HepG2 (cell line): ENCODE results near the gene NEMF. TPM values are rescaled to one million over a fixed set of nuclear protein-coding genes. Genes with fewer than 3 reads are reported as not detected.

ENCODE experiments used
- FOXA3 ChIP-seq: IDR thresholded peaks from 2 replicates; pipeline ENCODE4 v1.6.1; 2016; ENCODE audit warnings: missing genetic modification reagents, missing compliant biosample characterization
- FOXO1 ChIP-seq: sonication (generic); formaldehyde crosslinking; IDR thresholded peaks from 2 replicates; pipeline ENCODE4 v1.4.0; 2020; ENCODE audit warnings: missing genetic modification reagents
- HDAC1 ChIP-seq: sonication (generic); formaldehyde crosslinking; IDR thresholded peaks from 2 replicates; pipeline ENCODE4 v1.5.1; 2020; ENCODE audit warnings: mild to moderate bottlenecking, missing genetic modification reagents
- HNRNPLL ChIP-seq: fragments of 200-400 bp; formaldehyde crosslinking; IDR thresholded peaks from 2 replicates; pipeline ENCODE4 v1.6.1; 2017; ENCODE audit warnings: mild to moderate bottlenecking, low read depth, low read length; ENCODE audit not compliant: poor library complexity, severe bottlenecking
- ISL2 ChIP-seq: sonication (generic); formaldehyde crosslinking; IDR thresholded peaks from 2 replicates; pipeline ENCODE4 v1.5.0; 2020; ENCODE audit warnings: missing genetic modification reagents
- JUNB ChIP-seq: sonication (generic); formaldehyde crosslinking; IDR thresholded peaks from 2 replicates; pipeline ENCODE4 v1.8.0; 2022; ENCODE audit warnings: missing genetic modification reagents, mild to moderate bottlenecking, borderline replicate concordance
- MAFG ChIP-seq: sonication (generic); formaldehyde crosslinking; IDR thresholded peaks from 2 replicates; pipeline ENCODE4 v1.5.1; 2020; ENCODE audit warnings: mild to moderate bottlenecking, missing genetic modification reagents
- MBD4 ChIP-seq: IDR thresholded peaks from 2 replicates; pipeline ENCODE4 v1.6.1; 2012; ENCODE audit warnings: low read length, inconsistent platforms, borderline replicate concordance
- MED1 ChIP-seq: sonication (generic); formaldehyde crosslinking; IDR thresholded peaks from 2 replicates; pipeline ENCODE4 v1.4.0; 2020; ENCODE audit warnings: missing genetic modification reagents
- MEIS2 ChIP-seq: sonication (generic); formaldehyde crosslinking; IDR thresholded peaks from 2 replicates; pipeline ENCODE4 v1.9.0; 2021; ENCODE audit warnings: mild to moderate bottlenecking, missing genetic modification reagents
- PHF21A ChIP-seq: sonication (generic); formaldehyde crosslinking; IDR thresholded peaks from 2 replicates; pipeline ENCODE4 v1.5.0; 2020; ENCODE audit warnings: mild to moderate bottlenecking, missing genetic modification reagents
- SMAD1 ChIP-seq: sonication (generic); formaldehyde crosslinking; IDR thresholded peaks from 2 replicates; pipeline ENCODE4 v1.4.0; 2020; ENCODE audit warnings: missing genetic modification reagents, low read depth, mild to moderate bottlenecking, borderline replicate concordance
- SRY ChIP-seq: sonication (generic); formaldehyde crosslinking; IDR thresholded peaks from 2 replicates; pipeline ENCODE4 v1.8.0; 2022; ENCODE audit warnings: mild to moderate bottlenecking, missing genetic modification reagents
- STAT5B ChIP-seq: sonication (generic); formaldehyde crosslinking; IDR thresholded peaks from 2 replicates; pipeline ENCODE4 v1.4.0; 2020; ENCODE audit warnings: missing genetic modification reagents
- TFE3 ChIP-seq: IDR thresholded peaks from 2 replicates; pipeline ENCODE4 v1.6.1; 2016
- TRIM24 ChIP-seq: sonication (generic); formaldehyde crosslinking; IDR thresholded peaks from 2 replicates; pipeline ENCODE4 v1.8.0; 2022; ENCODE audit warnings: mild to moderate bottlenecking, missing genetic modification reagents
- ZFP36L2 ChIP-seq: sonication (generic); formaldehyde crosslinking; IDR thresholded peaks from 2 replicates; pipeline ENCODE4 v1.4.0; 2020; ENCODE audit warnings: missing genetic modification reagents
- ZNF552 ChIP-seq: sonication (generic); formaldehyde crosslinking; IDR thresholded peaks from 2 replicates; pipeline ENCODE4 v1.9.0; 2022; ENCODE audit warnings: missing genetic modification reagents, mild to moderate bottlenecking, borderline replicate concordance
- ZNF740 ChIP-seq: sonication (generic); formaldehyde crosslinking; IDR thresholded peaks from 2 replicates; pipeline ENCODE4 v1.4.0; 2020; ENCODE audit warnings: missing genetic modification reagents
- ZNF790 ChIP-seq: sonication (generic); formaldehyde crosslinking; IDR thresholded peaks from 2 replicates; pipeline ENCODE4 v1.8.0; 2022; ENCODE audit warnings: missing genetic modification reagents, mild to moderate bottlenecking, borderline replicate concordance
- ZNF879 ChIP-seq: sonication (generic); formaldehyde crosslinking; IDR thresholded peaks from 2 replicates; pipeline ENCODE4 v1.8.1; 2023; ENCODE audit warnings: missing genetic modification reagents
- ZSCAN30 ChIP-seq: sonication (generic); formaldehyde crosslinking; IDR thresholded peaks from 2 replicates; pipeline ENCODE4 v1.5.0; 2020; ENCODE audit warnings: mild to moderate bottlenecking, missing genetic modification reagents
- ZXDC ChIP-seq: sonication (generic); formaldehyde crosslinking; IDR thresholded peaks from 2 replicates; pipeline ENCODE4 v1.5.0; 2020; ENCODE audit warnings: mild to moderate bottlenecking, missing genetic modification reagents
- polyA plus RNA-seq, 8 experiments: library from polyadenylated mRNA; depleted of rRNA in 3 of 8; stranded (reverse) in 7 of 8; unstranded in 1 of 8; fragments of >200 nt; fragmentation: Illumina TruSeq in 4 of 8; extraction: Trizol in 4 of 8; gene quantifications; 2 replicates each; pipeline versions ENCODE4 v1.2.1 to v1.2.3, GENCODE V29; 2011 to 2016; ENCODE audit warnings: low read depth in 4 of 8, missing spikeins in 1 of 8, mixed read lengths in 1 of 8; ENCODE audit not compliant: insufficient read depth in 1 of 8
- total RNA-seq, 5 experiments: library from RNA; depleted of rRNA; stranded (reverse); fragments of >200 nt; fragmentation: Illumina TruSeq; extraction: Trizol; gene quantifications; 2 replicates each; pipeline ENCODE4 v1.2.3, GENCODE V29; 2016; ENCODE audit warnings: low read depth in 1 of 5
- TF ChIP-seq, protein P1 (sequence below): sonication (generic); formaldehyde crosslinking; IDR thresholded peaks from 2 replicates; pipeline ENCODE4 v1.8.0; 2022; ENCODE audit warnings: mild to moderate bottlenecking, missing genetic modification reagents, borderline replicate concordance

NEMF gene
- total and polyA plus RNA-seq, 2 of the 13 experiments (the other 11 are each of a cell fraction or from before 2014, with no cell fraction given): 21.3 to 57.9 TPM

DNA sequence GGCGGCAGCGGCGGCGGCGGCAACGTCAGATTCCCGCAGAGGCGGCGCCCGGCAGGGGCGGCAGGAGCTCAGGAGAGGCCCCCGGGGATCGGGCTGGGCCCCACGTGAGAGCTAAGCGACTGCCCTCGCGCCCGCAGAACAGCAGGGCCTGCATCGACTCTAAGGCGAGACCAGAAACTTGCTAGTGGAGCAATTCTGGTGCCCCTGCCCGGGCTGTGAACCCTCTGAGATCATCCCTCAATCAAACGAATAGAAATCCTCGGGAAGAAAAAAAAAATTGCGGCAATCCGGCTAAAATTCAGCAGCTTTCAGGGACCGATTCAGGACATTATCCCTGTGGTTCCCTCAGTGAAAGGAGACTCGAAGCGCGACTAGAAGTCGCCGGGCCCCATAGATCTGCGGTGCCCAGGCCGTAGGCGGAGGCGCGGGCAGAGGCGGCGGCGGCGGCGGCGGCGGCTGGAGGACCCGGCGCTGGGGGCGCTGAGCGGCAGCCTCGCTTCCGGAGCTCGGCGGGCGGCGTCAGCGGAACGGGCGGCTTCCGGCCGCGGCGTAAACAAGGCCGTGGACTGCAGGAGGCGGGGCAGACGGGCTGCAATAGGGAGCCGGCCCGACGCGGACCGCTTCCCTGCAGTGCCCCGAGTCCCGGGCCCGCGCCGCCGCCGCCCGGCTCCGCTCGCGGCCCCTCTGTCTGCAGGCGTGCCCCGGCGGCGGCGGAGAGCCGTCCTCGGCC lies 84.9 kb downstream of the NEMF start, which contains the start of gene KLHDC2 (continued):
- TF ChIP-seq, protein P1, sequence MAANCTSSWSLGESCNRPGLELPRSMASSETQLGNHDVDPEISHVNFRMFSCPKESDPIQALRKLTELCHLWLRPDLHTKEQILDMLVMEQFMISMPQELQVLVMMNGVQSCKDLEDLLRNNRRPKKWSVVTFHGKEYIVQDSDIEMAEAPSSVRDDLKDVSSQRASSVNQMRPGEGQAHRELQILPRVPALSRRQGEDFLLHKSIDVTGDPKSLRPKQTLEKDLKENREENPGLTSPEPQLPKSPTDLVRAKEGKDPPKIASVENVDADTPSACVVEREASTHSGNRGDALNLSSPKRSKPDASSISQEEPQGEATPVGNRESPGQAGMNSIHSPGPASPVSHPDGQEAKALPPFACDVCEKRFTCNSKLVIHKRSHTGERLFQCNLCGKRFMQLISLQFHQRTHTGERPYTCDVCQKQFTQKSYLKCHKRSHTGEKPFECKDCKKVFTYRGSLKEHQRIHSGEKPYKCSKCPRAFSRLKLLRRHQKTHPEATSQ (CRISPR knock-in tag): no peak
- peak; percentile 97 for TF ChIP-seq FOXO1
- no peak for TF ChIP-seq ZNF552
- TF ChIP-seq FOXA3 (CRISPR knock-in tag): peak; percentile 73
- no peak; the same call in 1 of the 2 replicates for TF ChIP-seq ZNF879
- TF ChIP-seq ZXDC (CRISPR knock-in tag): no peak
- no peak for TF ChIP-seq HDAC1 (CRISPR knock-in tag)
- TF ChIP-seq TRIM24 (CRISPR knock-in tag): no peak
- TF ChIP-seq ZFP36L2 (CRISPR knock-in tag): no peak
- TF ChIP-seq MEIS2 (CRISPR knock-in tag): peak; percentile 67; the same call in 1 of the 2 replicates
- TF ChIP-seq JUNB (CRISPR knock-in tag): no peak
- no peak for TF ChIP-seq MBD4
- TF ChIP-seq STAT5B (CRISPR knock-in tag): no peak
- TF ChIP-seq SMAD1 (CRISPR knock-in tag): 0 out of 2 replicates have a peak, but pooled peaks have one; percentile 12
- TF ChIP-seq TFE3 (CRISPR knock-in tag): no peak
- no peak for TF ChIP-seq ISL2
- TF ChIP-seq HNRNPLL: peak; percentile 85
- 0 out of 2 replicates have a peak, but pooled peaks have one; percentile 26 for TF ChIP-seq ZNF740 (CRISPR knock-in tag)
- TF ChIP-seq ZNF790 (CRISPR knock-in tag): 0 out of 2 replicates have a peak, but pooled peaks have one; percentile 25
- TF ChIP-seq PHF21A (CRISPR knock-in tag): peak; percentile 25; the same call in 1 of the 2 replicates
- peak; percentile 65; the same call in 1 of the 2 replicates for TF ChIP-seq MED1
- TF ChIP-seq SRY (CRISPR knock-in tag): peak; percentile 13; the same call in 1 of the 2 replicates
- TF ChIP-seq MAFG (CRISPR knock-in tag): no peak
- TF ChIP-seq ZSCAN30: 0 out of 2 replicates have a peak, but pooled peaks have one; percentile 4
